Progenitor cell of endocrine pancreas (in vitro differentiated cells): ENCODE data around the gene TKT. TPM values are rescaled to one million over a fixed set of nuclear protein-coding genes. Genes with fewer than 3 reads are reported as not detected.

ENCODE experiments used
- DNase-seq: peaks from one replicate; pipeline ENCODE4 v3.0.0; 2021; ENCODE audit warnings: low spot score; ENCODE audit not compliant: unreplicated experiment
- H3K27ac Mint-ChIP-seq: 2 replicates; pipeline ENCODE4 v1.8.0; 2021; ENCODE audit warnings: mild to moderate bottlenecking, moderate library complexity, mixed read lengths
- H3K27me3 Mint-ChIP-seq: 2 replicates; pipeline ENCODE4 v1.8.0; 2021; ENCODE audit warnings: mixed read lengths
- H3K36me3 Mint-ChIP-seq: 2 replicates; pipeline ENCODE4 v1.8.0; 2022; ENCODE audit warnings: mixed read lengths; ENCODE audit not compliant: insufficient read depth
- H3K4me1 Mint-ChIP-seq: 2 replicates; pipeline ENCODE4 v1.8.0; 2021; ENCODE audit warnings: low read depth, mixed read lengths
- H3K4me3 Mint-ChIP-seq: 2 replicates; pipeline ENCODE4 v1.8.0; 2021; ENCODE audit warnings: low read depth, mild to moderate bottlenecking, moderate library complexity, mixed read lengths
- H3K9me3 Mint-ChIP-seq: 2 replicates; pipeline ENCODE4 v1.8.0; 2021; ENCODE audit warnings: low read depth, mixed read lengths
- total RNA-seq: library from RNA; stranded (reverse); gene quantifications from 2 replicates; pipeline ENCODE4 v1.2.1, GENCODE V29; 2021
- TF ChIP-seq, protein P1 (sequence below): fragments of 200-600 bp; sonication (generic); IDR thresholded peaks from one replicate; pipeline ENCODE4 v1.5.0; 2021; ENCODE audit warnings: antibody characterized with exemption, mild to moderate bottlenecking; ENCODE audit not compliant: unreplicated experiment

Gene TKT
- total RNA-seq, 1 donor from 2014 or later: 250 TPM

DNA sequence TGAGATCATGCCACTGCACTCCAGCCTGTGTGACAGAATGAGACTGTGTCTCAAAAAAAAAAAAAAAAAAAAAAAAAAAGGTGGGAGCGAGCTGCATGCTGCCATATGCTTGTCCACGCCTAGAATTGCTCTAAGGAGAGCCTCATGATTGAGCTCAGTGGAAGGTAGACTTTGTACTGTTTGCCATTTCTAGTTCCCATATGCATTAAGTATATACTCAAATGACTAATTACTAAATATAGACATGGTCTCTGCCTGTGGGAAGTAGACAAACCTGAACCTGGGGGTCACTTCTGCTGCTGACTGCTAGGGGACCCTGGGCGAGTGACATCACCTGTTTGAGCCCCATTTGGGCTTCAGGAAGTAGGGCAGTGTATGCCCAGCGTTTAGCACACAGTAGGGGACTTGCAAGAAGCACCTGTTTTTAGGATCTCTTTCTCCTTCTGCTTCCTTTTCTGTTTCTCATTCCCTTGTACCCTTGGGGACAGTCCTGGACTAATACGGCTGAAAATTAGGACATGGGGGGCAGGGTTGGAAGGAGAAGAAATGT, 67.6 kb downstream of the TKT start:
- no peak overlapping the region for H3K27ac Mint-ChIP-seq
- TF ChIP-seq, protein P1, sequence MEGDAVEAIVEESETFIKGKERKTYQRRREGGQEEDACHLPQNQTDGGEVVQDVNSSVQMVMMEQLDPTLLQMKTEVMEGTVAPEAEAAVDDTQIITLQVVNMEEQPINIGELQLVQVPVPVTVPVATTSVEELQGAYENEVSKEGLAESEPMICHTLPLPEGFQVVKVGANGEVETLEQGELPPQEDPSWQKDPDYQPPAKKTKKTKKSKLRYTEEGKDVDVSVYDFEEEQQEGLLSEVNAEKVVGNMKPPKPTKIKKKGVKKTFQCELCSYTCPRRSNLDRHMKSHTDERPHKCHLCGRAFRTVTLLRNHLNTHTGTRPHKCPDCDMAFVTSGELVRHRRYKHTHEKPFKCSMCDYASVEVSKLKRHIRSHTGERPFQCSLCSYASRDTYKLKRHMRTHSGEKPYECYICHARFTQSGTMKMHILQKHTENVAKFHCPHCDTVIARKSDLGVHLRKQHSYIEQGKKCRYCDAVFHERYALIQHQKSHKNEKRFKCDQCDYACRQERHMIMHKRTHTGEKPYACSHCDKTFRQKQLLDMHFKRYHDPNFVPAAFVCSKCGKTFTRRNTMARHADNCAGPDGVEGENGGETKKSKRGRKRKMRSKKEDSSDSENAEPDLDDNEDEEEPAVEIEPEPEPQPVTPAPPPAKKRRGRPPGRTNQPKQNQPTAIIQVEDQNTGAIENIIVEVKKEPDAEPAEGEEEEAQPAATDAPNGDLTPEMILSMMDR: no peak
- H3K9me3 Mint-ChIP-seq: no peaks in the 10 kb centered on the region
- DNase-seq: no peak
- no peak overlapping the region for H3K4me3 Mint-ChIP-seq
- no peaks in the 10 kb centered on the region for H3K4me1 Mint-ChIP-seq
- peaks cover 10% of the 10 kb centered on the region for H3K36me3 Mint-ChIP-seq
- H3K27me3 Mint-ChIP-seq: no peaks in the 10 kb centered on the region

DNA sequence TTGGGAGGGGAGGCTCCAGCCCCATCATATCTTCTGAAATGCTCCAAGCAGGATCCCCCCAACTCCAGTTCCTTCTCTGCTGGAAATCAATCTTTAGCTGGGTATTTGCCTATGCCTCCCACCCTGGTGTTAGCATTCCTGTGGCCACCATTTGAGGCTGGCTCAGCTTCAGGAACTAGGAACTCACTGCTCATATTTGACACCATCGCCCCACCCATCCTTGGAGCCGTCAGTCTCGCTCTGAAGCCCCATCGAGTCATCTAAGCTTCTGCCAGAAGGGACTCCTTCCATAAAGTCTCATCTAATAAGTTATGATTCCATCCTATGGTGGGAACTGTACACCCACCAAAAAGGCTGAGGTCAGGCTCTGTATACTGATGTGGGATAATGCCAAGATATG, 68.4 kb downstream of the TKT start:
- no peak overlapping the region for H3K4me3 Mint-ChIP-seq
- TF ChIP-seq, protein P1: no peak
- no peaks in the 10 kb centered on the region for H3K4me1 Mint-ChIP-seq
- no peaks in the 10 kb centered on the region for H3K27me3 Mint-ChIP-seq
- DNase-seq: no peak
- peaks cover 10% of the 10 kb centered on the region for H3K36me3 Mint-ChIP-seq
- H3K27ac Mint-ChIP-seq: no peak overlapping the region
- no peaks in the 10 kb centered on the region for H3K9me3 Mint-ChIP-seq

DNA sequence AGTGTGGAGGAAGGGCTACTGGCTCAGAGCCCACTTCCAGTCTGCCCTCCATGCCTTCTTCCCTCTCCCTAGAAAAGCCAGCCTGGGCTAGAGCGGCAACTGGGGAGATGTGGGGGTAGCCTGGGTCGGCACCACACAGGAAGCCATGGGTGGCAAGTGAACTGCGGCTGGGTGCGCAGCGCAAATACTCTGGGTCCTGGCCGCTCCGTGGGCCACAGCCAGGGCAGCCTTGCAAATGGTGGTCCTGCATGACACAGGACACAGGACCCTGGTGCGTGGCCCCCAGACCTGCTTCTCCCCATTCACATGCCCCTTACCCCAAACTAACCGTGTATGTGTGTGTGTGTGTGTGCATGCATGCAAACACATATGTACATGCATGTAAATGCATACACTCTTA, 69.1 kb downstream of the TKT start:
- Mint-ChIP-seq H3K27me3 (no peaks in the 10 kb centered on the region), H3K4me1 (no peaks in the 10 kb centered on the region), H3K4me3 (no peak overlapping the region), H3K36me3 (peaks cover 9% of the 10 kb centered on the region), H3K27ac (no peak overlapping the region), H3K9me3 (no peaks in the 10 kb centered on the region)
- no peak for DNase-seq
- TF ChIP-seq, protein P1: no peak

DNA sequence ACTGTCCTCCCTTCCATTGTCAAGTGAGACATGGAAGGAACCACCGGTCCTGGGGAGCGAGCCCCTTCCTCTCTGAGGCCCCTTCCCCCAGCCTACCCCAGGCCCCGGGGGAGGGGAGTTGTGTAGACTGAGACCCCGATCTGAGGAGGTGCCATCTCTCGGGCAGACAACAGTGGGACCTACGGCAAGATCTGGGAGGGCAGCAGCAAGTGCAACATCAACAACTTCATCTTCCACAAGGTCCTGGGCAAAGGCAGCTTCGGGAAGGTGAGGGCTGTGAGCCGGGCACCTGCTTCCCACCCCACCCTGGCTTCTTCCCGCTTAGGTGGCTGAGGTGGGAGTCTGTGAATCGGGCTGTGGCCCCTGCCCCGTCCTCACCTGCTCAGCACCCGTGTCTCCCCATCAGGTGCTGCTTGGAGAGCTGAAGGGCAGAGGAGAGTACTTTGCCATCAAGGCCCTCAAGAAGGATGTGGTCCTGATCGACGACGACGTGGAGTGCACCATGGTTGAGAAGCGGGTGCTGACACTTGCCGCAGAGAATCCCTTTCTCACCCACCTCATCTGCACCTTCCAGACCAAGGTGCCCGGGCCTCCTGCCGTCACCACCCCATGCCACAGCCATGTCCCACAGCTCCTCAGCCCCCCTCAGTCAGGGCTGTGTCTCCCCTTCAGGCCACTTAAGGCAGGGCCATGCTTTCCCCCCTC, 69.9 kb downstream of the TKT start:
- DNase-seq: no peak
- H3K27ac Mint-ChIP-seq: no peak overlapping the region
- H3K27me3 Mint-ChIP-seq: no peaks in the 10 kb centered on the region
- TF ChIP-seq, protein P1: no peak
- H3K9me3 Mint-ChIP-seq: no peaks in the 10 kb centered on the region
- H3K4me1 Mint-ChIP-seq: no peaks in the 10 kb centered on the region
- H3K36me3 Mint-ChIP-seq: peaks cover 9% of the 10 kb centered on the region
- H3K4me3 Mint-ChIP-seq: no peak overlapping the region

DNA sequence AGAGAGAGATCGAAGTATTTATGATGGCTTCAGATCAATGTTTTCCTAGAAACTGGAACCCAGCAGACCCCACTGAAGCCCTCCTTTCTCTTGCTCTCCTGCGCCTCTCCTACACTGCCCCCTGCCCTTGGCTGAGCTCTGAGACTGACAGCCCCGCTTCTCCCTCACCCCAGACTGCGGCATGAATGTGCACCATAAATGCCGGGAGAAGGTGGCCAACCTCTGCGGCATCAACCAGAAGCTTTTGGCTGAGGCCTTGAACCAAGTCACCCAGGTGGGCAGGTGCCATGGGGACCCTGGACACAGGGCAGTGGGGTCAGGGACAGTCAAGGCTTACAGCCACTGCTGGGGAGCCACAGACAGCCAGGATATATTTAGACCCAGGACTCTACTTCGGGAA, 71.1 kb downstream of the TKT start:
- H3K4me1 Mint-ChIP-seq: no peaks in the 10 kb centered on the region
- DNase-seq: no peak
- H3K27me3 Mint-ChIP-seq: no peaks in the 10 kb centered on the region
- TF ChIP-seq, protein P1: no peak
- H3K27ac Mint-ChIP-seq: no peak overlapping the region
- peaks cover 4% of the 10 kb centered on the region for H3K36me3 Mint-ChIP-seq
- no peaks in the 10 kb centered on the region for H3K9me3 Mint-ChIP-seq
- no peak overlapping the region for H3K4me3 Mint-ChIP-seq
